Rectal smooth muscle tissue (tissue), 1 donor: ENCODE measurements around the gene CYP4F2.
"Not testable (repeated sequence)": the region's sequence is repeated elsewhere in the genome, so short reads cannot be mapped to it uniquely, and the experiment has no call there.

Experiments
- H3K27ac ChIP-seq: one replicate; pipeline ENCODE4 v1.7.0; 2013; ENCODE audit warnings: low read depth, low read length, inconsistent platforms
- H3K27me3 ChIP-seq: one replicate; pipeline ENCODE4 v1.7.0; 2013; ENCODE audit warnings: low read length; ENCODE audit not compliant: control insufficient read depth, insufficient read depth
- H3K36me3 ChIP-seq: one replicate; pipeline ENCODE4 v1.7.0; 2013; ENCODE audit warnings: low read length; ENCODE audit not compliant: control insufficient read depth, insufficient read depth
- H3K4me1 ChIP-seq: one replicate; pipeline ENCODE4 v1.7.0; 2013; ENCODE audit warnings: low read length; ENCODE audit not compliant: control insufficient read depth, insufficient read depth
- H3K4me3 ChIP-seq: one replicate; pipeline ENCODE4 v1.7.0; 2013; ENCODE audit warnings: low read length
- H3K9ac ChIP-seq: one replicate; pipeline ENCODE4 v1.7.0; 2013; ENCODE audit warnings: low read length

Gene CYP4F2

DNA sequence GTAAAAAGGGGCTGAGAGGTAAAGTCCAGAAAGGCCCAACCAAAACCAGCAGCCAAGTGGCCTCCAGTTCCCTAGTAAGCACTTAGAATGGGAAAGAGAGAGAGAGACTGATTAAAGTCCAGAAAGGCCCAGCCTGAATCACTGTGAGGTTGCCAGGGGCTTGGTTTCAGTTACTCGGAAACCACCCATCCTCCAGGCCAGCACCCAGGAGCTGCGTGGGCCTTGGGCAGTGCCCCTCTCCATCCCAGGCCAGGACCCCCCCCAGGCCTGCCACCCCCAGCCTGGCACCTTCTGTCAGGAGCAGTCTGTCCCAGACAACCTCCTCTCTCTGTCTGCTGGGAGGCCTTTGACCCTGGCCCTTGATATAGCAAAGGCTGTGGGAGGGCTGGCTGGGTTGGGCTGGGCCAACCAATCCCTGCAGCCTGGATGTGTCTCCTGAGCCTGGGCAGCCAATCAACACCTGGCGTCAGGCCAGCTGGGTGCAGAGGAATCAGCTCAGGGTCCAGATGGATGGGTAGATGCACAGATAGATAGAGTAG lies at the start of gene CYP4F2:
CYP4F2 (minus strand) TSS at position 337 of the 539 bp plus-strand sequence. CDS start 463 bp downstream, outside the sequence.
- Histone ChIP-seq H3K9ac (no peak within 1 kb of the TSS), H3K4me1 (no peaks in the 10 kb centered on the region), H3K4me3 (no peak within 1 kb of the TSS), H3K27ac (no peak within 1 kb of the TSS), H3K27me3 (no peaks in the 10 kb centered on the region), H3K36me3 (no peaks in the 10 kb centered on the region)

GRCh38 chr19:15945301-15945700 lies 47.4 kb upstream of the CYP4F2 start:
- Histone ChIP-seq H3K4me3 (no peak overlapping the region), H3K27ac (no peak overlapping the region), H3K4me1 (no peaks in the 10 kb centered on the region), H3K36me3 (no peaks in the 10 kb centered on the region), H3K9ac (no peak overlapping the region), H3K27me3 (peaks cover 2% of the 10 kb centered on the region)

DNA sequence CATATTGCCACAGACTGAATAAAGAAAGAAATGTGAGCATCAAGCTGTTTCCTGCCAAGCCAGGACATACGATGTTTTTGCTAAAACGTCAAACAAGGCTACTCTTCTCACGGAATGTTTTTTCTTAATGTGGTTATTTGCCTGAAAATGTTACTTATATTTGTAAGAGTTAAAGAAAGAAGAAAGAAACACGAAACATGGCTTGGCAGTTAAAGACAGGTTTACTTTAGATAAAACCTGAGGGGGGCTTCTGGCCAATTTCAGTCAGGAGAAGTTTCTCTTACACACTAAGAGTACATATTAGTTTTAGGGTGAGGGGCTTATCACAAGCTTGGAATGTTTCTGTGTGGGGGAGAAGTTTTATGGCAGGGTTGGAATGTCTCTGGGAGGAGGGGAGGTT lies 46.5 kb upstream of the CYP4F2 start:
- H3K4me1 ChIP-seq: no peaks in the 10 kb centered on the region
- no peaks in the 10 kb centered on the region for H3K36me3 ChIP-seq
- H3K27me3 ChIP-seq: peaks cover 2% of the 10 kb centered on the region
- H3K27ac ChIP-seq: no peak overlapping the region
- no peak overlapping the region for H3K4me3 ChIP-seq
- no peak overlapping the region for H3K9ac ChIP-seq

GRCh38 chr19:15937771-15938170 lies 39.9 kb upstream of the CYP4F2 start:
- H3K9ac ChIP-seq: no peak overlapping the region

DNA sequence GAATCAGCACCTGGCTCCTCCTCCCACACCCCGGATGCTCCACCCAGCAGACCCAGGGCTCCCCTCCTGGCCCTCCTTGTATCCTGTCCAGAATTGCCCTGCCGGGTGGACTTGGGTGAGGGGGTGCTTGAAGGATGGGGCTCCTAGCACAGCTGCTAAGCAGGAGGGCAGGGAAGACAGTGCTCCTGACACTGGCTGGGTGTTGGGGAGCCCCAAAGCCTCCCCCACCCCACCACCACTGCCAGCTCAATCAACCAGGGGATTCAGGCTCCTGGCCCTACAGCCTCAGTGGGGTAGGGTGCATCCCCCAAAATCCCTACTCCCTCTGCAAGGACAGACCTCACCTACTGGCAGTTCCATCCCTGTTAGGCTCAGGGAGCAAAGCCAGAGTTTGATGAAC lies 39.1 kb upstream of the CYP4F2 start:
- no peak overlapping the region for H3K27ac ChIP-seq
- H3K4me1 ChIP-seq: no peaks in the 10 kb centered on the region
- H3K9ac ChIP-seq: no peak overlapping the region
- no peaks in the 10 kb centered on the region for H3K36me3 ChIP-seq
- H3K27me3 ChIP-seq: peaks cover 9% of the 10 kb centered on the region
- no peak overlapping the region for H3K4me3 ChIP-seq

More at GRCh38 chr19:15937771-15938170, 39.9 kb upstream of the CYP4F2 start:
- Histone ChIP-seq H3K27ac (no peak overlapping the region), H3K4me1 (no peaks in the 10 kb centered on the region), H3K4me3 (no peak overlapping the region), H3K27me3 (peaks cover 9% of the 10 kb centered on the region), H3K36me3 (no peaks in the 10 kb centered on the region)

GRCh38 chr19:15936173-15936572 lies 38.3 kb upstream of the CYP4F2 start:
- no peak overlapping the region for H3K27ac ChIP-seq
- no peak overlapping the region for H3K4me3 ChIP-seq
- no peaks in the 10 kb centered on the region for H3K36me3 ChIP-seq
- H3K27me3 ChIP-seq: peaks cover 10% of the 10 kb centered on the region
- H3K4me1 ChIP-seq: no peaks in the 10 kb centered on the region
- H3K9ac ChIP-seq: no peak overlapping the region

- H3K4me1 ChIP-seq: no peaks in the 10 kb centered on the region
- H3K9ac ChIP-seq: no peak overlapping the region
- H3K27ac ChIP-seq: no peak overlapping the region
- H3K36me3 ChIP-seq: no peaks in the 10 kb centered on the region
- H3K27me3 ChIP-seq: peaks cover 14% of the 10 kb centered on the region
- H3K4me3 ChIP-seq: no peak overlapping the region
Observed at GRCh38 chr19:15935167-15935702, 37.4 kb upstream of the CYP4F2 start.

DNA sequence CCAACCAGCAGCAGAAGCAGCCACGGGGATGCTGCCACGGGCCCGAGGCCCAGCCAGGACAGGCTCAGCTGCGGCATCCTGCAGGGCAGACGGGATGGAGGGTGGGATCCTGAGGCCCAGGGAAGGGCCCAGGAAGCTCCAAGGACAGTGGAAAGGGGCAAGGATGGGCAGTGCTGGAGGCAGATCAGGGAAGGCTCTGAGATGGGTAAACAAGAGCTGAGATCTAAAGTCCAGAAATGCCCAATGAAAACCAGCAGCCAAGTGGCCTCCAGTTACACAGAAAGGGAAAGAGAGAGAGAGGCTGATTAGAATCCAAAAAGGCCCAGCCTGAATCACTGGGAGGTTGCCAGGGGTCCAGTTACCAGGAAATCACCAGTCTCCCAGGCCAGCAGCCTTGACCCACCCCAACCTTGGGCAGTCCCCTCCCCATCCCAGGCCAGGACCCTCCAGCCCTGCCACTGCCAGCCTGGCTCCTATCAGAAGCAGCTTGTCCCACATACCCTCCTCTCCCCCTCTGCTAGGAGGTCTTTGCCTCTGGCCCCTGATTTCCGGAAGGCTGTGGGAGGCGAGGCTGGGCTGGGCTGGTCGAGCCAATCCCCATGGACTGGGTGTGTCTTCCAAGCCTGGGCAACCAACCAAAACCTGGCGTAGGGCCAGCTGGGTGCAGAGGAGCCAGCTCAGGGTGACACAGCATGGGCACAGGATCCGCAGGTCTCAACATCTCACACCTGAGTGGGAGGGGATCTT lies 36.6 kb upstream of the CYP4F2 start, which contains the start of gene CYP4F11:
CYP4F11 (minus strand) TSS at position 198 of the 747 bp plus-strand sequence; CDS start at position 77, 121 bp downstream.
- no peak within 1 kb of the TSS for H3K27ac ChIP-seq
- H3K4me3 ChIP-seq: no peak within 1 kb of the TSS
- no peak within 1 kb of the TSS for H3K9ac ChIP-seq
- peaks cover 14% of the 10 kb centered on the region for H3K27me3 ChIP-seq
- no peaks in the 10 kb centered on the region for H3K36me3 ChIP-seq
- no peaks in the 10 kb centered on the region for H3K4me1 ChIP-seq

GRCh38 chr19:15933761-15934331 lies 36.0 kb upstream of the CYP4F2 start:
- not testable (repeated sequence) for H3K27ac ChIP-seq, H3K4me3 ChIP-seq, H3K36me3 ChIP-seq, H3K9ac ChIP-seq, H3K4me1 ChIP-seq
- peaks cover 14% of the 10 kb centered on the region for H3K27me3 ChIP-seq

GRCh38 chr19:15928321-15928720 lies 30.4 kb upstream of the CYP4F2 start:
- no peaks in the 10 kb centered on the region for H3K4me1 ChIP-seq
- peaks cover 7% of the 10 kb centered on the region for H3K27me3 ChIP-seq
- no peaks in the 10 kb centered on the region for H3K36me3 ChIP-seq
- no peak overlapping the region for H3K4me3 ChIP-seq
- no peak overlapping the region for H3K27ac ChIP-seq
- H3K9ac ChIP-seq: no peak overlapping the region

DNA sequence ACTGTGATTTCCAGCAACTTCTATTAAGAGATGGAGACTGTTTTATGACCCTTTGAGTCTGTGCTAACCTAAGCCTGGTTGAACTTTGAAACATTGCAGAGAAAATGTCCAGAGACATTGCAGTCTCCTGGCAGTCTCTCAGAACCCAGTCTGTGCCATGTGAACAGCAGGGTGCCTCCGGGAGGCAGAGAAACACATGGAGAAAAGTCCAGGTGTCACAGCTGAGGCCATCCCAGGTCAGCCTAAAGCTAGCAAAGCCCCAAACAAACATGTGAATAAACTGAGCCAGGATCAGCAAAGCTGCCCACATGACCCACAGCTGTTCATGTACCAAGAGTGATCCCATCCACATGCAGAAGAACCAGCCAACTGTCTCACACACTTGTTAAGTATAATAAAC lies 28.6 kb upstream of the CYP4F2 start:
- Histone ChIP-seq H3K4me3 (no peak overlapping the region), H3K27me3 (peaks cover 7% of the 10 kb centered on the region), H3K4me1 (no peaks in the 10 kb centered on the region), H3K27ac (no peak overlapping the region), H3K36me3 (no peaks in the 10 kb centered on the region), H3K9ac (no peak overlapping the region)

GRCh38 chr19:15923702-15924101 lies 25.8 kb upstream of the CYP4F2 start:
- Histone ChIP-seq H3K27ac (no peak overlapping the region), H3K4me3 (no peak overlapping the region), H3K27me3 (no peaks in the 10 kb centered on the region), H3K4me1 (no peaks in the 10 kb centered on the region), H3K9ac (no peak overlapping the region), H3K36me3 (no peaks in the 10 kb centered on the region)
